ENCODE data around the gene ZBTB8A.

DNA sequence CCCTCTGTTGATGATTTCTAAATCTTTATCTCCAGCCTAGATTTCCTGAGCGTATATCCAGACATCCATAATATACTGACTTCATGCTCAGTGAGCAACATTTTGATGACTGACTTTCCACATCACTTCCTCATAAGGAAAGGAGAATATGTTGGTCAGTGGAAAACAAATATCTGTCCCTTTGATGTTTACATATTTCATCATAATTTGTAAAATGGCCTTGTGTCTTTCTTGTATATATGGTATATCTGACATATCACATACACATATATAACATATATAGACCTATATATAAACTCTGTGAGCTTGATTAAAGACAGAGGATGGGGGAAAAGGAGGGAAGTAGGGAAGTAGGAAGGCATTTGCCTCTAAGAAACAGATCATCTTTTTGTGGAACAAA, 18.6 kb downstream of the ZBTB8A start:
- TF ChIP-seq, protein P1, sequence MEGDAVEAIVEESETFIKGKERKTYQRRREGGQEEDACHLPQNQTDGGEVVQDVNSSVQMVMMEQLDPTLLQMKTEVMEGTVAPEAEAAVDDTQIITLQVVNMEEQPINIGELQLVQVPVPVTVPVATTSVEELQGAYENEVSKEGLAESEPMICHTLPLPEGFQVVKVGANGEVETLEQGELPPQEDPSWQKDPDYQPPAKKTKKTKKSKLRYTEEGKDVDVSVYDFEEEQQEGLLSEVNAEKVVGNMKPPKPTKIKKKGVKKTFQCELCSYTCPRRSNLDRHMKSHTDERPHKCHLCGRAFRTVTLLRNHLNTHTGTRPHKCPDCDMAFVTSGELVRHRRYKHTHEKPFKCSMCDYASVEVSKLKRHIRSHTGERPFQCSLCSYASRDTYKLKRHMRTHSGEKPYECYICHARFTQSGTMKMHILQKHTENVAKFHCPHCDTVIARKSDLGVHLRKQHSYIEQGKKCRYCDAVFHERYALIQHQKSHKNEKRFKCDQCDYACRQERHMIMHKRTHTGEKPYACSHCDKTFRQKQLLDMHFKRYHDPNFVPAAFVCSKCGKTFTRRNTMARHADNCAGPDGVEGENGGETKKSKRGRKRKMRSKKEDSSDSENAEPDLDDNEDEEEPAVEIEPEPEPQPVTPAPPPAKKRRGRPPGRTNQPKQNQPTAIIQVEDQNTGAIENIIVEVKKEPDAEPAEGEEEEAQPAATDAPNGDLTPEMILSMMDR (IDR thresholded peaks at IDR 0.05) = no peak
- no peak for TF ChIP-seq POLR2A (IDR thresholded peaks at IDR 0.05)

Data from lower leg skin (tissue), 3 donors.